Measurements from ENCODE around the gene CCSER2.
"Not testable (repeated sequence)": the region's sequence is repeated elsewhere in the genome, so short reads cannot be mapped to it uniquely, and the experiment has no call there.

The CCSER2 gene

GRCh38 chr10:84460520-84460919, 132.1 kb downstream of the CCSER2 start:
- no peak for DNase-seq

- DNase-seq, result no peak
Measured at GRCh38 chr10:84469470-84469869, 141.1 kb downstream of the CCSER2 start.

- DNase-seq, result no peak
Measured at GRCh38 chr10:84473136-84473535, 144.7 kb downstream of the CCSER2 start.

- no peak for DNase-seq
Measured at GRCh38 chr10:84477398-84478128, 149.2 kb downstream of the CCSER2 start.

GRCh38 chr10:84478151-84478550, 149.8 kb downstream of the CCSER2 start:
- DNase-seq, result no peak

GRCh38 chr10:84478679-84479078, 150.3 kb downstream of the CCSER2 start:
- DNase-seq, result no peak

GRCh38 chr10:84484541-84484940, 156.2 kb downstream of the CCSER2 start:
- no peak for DNase-seq

- no peak for DNase-seq
Measured at GRCh38 chr10:84493361-84493760, 165.0 kb downstream of the CCSER2 start.

- no peak for DNase-seq
Measured at GRCh38 chr10:84493951-84494848, 165.8 kb downstream of the CCSER2 start.

GRCh38 chr10:84494849-84495180, 166.4 kb downstream of the CCSER2 start:
- DNase-seq, result no peak

GRCh38 chr10:84497978-84498377, 169.6 kb downstream of the CCSER2 start:
- DNase-seq, result no peak

GRCh38 chr10:84499039-84499438, 170.7 kb downstream of the CCSER2 start:
- not testable (repeated sequence) for DNase-seq

- no peak for DNase-seq
Measured at GRCh38 chr10:84499846-84500245, 171.5 kb downstream of the CCSER2 start.

- no peak for DNase-seq
Measured at GRCh38 chr10:84510121-84510520, 181.7 kb downstream of the CCSER2 start.

- DNase-seq, result no peak
Measured at GRCh38 chr10:84511106-84511505, 182.7 kb downstream of the CCSER2 start.

- no peak for DNase-seq
Measured at GRCh38 chr10:84511709-84512285, 183.4 kb downstream of the CCSER2 start.

- no peak for DNase-seq
Measured at GRCh38 chr10:84517554-84517953, 189.2 kb downstream of the CCSER2 start.

- no peak for DNase-seq
Measured at GRCh38 chr10:84519235-84519634, 190.8 kb downstream of the CCSER2 start.

GRCh38 chr10:84521013-84521412, 192.6 kb downstream of the CCSER2 start:
- no peak for DNase-seq

- DNase-seq, result no peak
Measured at GRCh38 chr10:84521468-84521867, 193.1 kb downstream of the CCSER2 start.

- DNase-seq, result no peak
Measured at GRCh38 chr10:84522612-84523462, 194.4 kb downstream of the CCSER2 start.

GRCh38 chr10:84523526-84523925, 195.1 kb downstream of the CCSER2 start:
- peak; percentile 27 for DNase-seq

GRCh38 chr10:84524435-84524834, 196.0 kb downstream of the CCSER2 start:
- DNase-seq, result no peak

All from CD4-positive, alpha-beta T cell treated with Interleukin-6 for 4 hours (primary cell).